Left ventricle myocardium superior (tissue), 1 donor: ENCODE measurements around the gene OR2T1. TPM values are rescaled to one million over a fixed set of nuclear protein-coding genes. Genes with fewer than 3 reads are reported as not detected.
"Not testable (repeated sequence)": the region's sequence is repeated elsewhere in the genome, so short reads cannot be mapped to it uniquely, and the experiment has no call there.

Source experiments
- ATAC-seq: fragments of 200-7000 bp; cut with Tn5 transposase; one replicate; pipeline ENCODE4 v1.9.1; 2020; ENCODE audit warnings: mild to moderate bottlenecking, moderate library complexity
- DNase-seq: peaks from one replicate; pipeline ENCODE4 v3.0.0-alpha.2; 2020
- intact Hi-C: fragments of 100-400 bp; cut with micrococcal nuclease; formaldehyde crosslinking; loops from one replicate; pipeline ENCODE4 v1.11.0; 2022
- total RNA-seq: library from RNA; stranded (reverse); fragmentation: NEBNext Ultra II Directional; extraction: Animal tissue kit (Norgen Biotek cat#: 25700); gene quantifications from one replicate; pipeline ENCODE4 v1.2.1, GENCODE V29; 2021
- donor health status: DM: no; HTN: yes; CAD: no; lungs with severe emphysema.

OR2T1 gene
- total RNA-seq, 1 donor from 2014 or later: not detected

DNA sequence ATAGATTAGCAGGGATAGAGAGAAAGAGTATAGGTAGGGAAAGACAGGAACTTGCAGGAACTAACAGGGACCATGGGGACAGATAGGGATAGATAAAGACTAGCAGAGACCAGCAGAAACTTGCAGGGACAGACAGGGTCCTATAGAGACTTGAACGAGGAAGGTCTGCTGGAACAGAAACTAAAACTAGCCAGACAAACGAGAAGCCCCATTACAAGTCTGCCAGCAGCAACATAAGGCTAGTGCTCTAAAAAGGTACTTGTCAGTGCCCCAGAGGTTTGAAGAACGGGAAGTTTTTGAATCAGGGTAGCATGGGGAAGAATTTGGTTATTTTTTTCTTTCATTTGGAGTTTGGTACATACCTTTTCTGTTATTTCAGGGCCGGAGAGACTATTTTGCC is 29.4 kb downstream of the OR2T1 start:
- ATAC-seq, DNase-seq, intact Hi-C loops: not testable (repeated sequence)

DNA sequence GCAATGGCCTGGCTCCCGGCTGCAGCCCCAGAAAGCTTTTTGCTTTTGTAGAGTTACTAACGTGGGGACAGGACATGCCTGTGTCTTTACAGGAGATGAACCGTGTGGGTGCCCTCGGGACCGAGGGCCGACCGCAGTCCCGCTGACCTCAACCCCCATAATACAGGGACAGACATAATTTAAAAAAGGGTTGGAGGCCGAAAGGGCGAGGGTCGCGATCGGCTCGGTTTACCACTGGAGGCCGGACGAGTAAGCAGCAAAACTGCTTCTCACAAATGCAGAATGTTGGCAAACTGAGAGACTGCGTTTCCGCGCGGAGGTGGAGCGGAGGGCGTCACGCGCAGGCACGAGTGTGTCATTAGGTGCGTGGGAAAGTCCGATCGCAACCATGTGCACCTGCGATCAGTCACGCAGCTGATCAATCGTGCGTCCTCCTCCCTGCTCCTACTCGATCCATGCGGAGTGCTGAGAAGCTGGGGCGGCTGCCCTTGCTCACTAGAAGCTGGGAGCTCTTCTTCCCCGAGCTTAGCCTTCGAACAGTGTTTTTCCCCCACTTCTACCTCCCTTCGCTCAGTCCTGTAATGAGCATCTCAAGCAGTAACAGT is 31.1 kb downstream of the OR2T1 start:
- intact Hi-C loops, DNase-seq, ATAC-seq: not testable (repeated sequence)

DNA sequence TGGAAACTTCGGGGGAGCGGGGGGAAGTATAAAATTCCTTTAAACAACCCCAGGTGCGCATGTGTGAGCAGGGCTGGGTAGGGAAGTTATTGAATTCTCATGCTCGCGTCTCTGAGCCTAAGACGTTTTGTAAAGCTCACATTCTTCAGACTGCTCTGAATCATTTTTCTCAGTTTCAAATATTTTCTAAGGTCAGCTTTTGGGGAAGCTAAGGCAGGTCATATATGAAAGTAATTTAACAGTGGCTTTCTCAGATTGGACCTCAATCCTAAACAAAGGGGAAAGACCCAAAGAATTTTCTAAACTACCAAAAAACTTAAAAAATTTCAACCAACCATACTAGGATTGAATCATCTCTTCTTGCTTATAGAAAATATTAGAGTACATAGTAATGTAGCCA is 32.1 kb downstream of the OR2T1 start:
- intact Hi-C loops, ATAC-seq, DNase-seq: not testable (repeated sequence)

DNA sequence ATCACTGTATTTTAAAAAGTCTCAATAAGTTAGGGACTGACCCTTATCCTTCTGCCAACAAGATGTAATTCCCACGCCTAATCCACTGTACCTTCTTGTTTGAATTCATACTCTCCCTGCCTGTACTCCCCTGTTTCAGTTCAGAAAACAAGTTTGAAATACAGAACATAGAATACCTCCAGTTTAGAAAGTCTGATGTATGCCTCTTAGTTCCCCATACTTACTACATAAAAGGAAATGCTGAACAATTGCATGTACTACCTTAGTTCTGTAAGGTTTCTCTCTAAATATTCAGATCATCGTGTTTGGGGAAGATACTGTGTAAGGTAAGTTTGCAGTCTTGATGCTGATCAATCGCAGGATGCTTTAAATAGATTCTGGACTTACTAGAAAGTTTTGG is 33.5 kb downstream of the OR2T1 start:
- DNase-seq, intact Hi-C loops, ATAC-seq: not testable (repeated sequence)

DNA sequence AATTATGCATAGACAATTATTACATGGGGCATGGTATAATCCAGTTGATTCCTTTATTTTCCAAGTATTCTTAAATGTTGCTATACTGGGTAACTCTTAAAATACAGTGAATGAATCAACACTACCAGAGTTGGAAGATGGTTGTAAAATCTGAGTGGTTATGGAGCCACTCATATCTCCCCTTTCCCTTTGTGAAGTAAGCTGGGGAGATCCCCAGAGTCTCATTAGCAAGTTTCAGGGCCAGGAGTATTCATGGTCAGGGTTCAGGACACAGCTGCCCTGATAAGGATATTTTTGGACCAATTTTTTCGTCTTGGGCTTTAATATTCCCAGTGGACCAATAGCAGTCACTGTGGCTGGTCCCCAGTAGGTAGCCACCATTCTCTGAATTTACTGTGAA is 35.8 kb downstream of the OR2T1 start:
- DNase-seq, ATAC-seq, intact Hi-C loops: not testable (repeated sequence)

DNA sequence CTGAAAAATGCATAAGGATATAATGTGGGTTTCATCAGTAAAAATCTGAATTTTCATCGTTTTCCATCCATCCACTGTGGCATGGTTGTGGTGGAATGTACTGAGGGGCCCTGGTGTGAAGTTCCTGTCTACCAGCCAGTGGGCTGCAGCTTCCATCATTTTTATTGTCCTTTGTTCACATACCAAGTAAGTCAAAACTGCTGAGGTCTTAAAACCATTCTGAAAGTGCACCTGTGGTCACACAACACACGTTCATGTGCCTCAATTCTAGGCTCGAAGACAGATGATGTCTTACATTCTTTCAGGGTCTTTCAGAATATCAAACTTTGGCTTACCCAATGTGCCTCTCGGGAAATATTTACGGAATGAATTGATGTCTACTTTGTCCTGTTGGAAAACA is 36.4 kb downstream of the OR2T1 start:
- ATAC-seq, DNase-seq, intact Hi-C loops: not testable (repeated sequence)

DNA sequence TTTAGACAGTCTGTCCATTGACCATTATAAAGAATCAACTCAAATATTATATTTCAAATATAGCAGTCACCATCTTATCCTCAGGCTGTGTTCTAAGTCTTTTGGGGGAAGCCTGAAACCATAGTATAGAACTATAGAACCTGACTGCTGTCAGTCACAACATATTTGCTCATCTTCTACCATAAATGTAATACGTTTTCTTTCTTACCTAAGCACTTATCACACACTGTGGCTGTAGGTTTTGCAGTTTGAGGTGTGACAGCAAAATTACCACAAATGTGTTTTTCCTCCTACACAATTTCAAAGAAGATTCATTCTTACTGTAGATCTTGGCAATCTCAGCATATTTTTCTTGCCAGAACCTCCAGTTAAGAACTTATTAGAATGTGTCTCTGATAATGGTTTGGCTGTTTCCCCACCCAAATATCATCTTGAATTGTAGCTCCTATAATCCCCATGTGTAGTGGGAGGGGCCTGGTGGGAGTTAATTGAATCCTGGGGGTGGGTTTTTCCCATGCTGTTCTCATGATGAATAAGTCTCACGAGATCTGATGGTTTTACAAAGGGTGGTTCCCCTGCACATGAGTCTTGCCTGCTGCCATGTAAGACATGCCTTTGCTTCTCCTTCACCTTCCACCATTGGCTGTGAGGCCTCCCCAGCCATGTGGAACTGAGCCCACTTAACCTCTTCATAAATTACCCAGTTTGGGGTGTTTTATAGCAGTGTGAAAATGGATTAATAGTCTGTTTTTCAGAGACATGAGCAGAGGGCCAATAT is 39.8 kb downstream of the OR2T1 start:
- intact Hi-C loops, DNase-seq, ATAC-seq: not testable (repeated sequence)

DNA sequence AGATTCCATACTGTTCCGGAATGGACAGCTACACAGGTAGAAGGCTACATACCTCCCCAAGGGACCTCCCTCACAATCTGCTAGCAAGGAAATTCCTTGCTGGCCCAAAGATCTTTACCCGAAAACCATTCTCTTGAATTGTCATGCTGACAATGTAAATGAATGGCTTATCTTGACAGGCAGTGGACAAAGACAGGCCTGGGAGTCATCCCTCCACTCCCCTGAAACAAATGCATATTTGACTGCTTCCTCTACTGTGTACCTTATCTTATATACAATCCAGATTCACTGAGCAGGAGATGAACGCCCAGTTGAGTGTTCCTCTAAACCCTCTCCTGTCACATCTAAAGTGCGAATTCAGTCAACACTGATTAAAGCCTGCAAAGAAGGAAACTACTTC is 41.8 kb downstream of the OR2T1 start:
- ATAC-seq, intact Hi-C loops, DNase-seq: not testable (repeated sequence)

DNA sequence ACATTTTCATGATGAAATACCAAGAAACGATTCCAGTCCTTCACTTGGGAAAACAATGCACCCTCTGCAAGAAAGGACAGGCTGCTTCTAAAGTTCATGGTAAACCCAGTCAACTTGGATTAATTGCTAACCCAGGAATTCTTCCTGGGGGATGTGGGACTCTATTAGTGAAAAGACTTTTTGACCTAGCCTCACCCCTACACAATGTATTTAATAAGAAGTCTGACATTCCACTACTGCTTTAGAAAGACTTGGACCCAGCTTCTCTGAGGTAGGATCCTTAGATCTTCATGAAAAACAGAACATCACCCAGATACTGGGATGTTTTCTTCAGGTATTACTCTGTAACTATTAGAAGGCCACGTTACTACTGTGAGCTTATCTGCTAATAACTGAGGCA is 42.6 kb downstream of the OR2T1 start, which contains the start of gene OR2T2:
TSS of gene OR2T2 (plus strand) at position 239 of the 400 bp plus-strand sequence. CDS start 7,161 bp downstream, outside the sequence.
- DNase-seq, intact Hi-C loops, ATAC-seq: not testable (repeated sequence)

DNA sequence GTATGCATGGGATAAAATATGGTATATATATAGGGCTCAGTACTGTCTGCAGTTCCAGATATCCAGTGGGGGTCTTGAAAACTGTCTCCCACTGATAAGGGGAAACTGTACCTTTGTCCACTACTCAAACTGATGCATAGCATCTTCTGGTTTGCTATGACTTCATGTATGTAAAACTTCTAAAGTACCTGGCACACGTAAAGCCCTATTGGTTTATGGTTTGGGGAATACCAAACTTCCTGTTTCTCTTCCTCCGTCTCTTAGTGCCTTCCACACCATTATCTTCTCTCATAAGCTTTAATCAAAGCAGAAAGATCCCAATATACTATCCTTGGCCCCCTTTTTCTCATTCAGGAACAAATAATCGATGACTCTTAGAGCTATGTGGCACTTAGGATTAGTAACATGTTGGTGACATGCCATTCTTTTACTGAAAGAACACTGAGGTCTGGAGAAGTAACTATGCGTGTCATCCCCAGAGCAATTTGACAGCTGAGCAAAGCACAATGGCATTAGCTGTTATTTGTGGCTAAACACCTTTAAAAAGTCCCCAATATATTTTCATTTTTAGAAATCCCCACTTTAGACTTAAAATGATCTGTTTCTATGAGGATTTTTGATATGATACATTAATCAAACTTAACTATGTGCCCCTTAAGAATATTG is 45.7 kb downstream of the OR2T1 start:
- intact Hi-C loops, ATAC-seq, DNase-seq: not testable (repeated sequence)

DNA sequence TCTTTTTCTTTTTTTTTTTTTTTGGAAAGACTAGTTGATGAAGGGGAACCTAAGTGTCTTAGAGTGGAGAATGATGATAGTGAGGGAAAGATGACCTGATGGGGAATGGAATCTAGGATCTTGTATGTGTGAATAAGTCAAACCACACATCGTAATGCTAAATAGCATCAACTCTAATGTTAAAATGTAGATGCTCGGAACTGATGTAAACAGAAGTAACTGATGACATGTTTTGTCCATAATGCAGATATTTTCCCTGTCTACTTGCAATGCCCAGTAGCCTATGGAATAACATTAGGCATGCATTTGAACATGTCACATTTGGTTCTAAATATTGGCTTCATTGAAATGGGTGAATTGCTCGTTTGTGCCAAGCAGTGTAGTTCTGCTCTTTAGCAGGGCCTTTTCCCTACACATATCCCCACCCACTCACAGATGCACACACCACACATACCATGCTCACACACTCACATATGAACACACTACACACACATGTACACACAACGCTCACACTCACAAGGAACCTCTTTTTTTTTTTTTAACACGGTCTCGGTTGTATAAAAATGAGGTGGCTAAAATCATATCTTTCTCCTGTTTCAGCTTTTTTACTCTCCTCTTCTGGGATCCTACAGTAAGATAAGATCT is 47.1 kb downstream of the OR2T1 start:
- DNase-seq, intact Hi-C loops, ATAC-seq: not testable (repeated sequence)

DNA sequence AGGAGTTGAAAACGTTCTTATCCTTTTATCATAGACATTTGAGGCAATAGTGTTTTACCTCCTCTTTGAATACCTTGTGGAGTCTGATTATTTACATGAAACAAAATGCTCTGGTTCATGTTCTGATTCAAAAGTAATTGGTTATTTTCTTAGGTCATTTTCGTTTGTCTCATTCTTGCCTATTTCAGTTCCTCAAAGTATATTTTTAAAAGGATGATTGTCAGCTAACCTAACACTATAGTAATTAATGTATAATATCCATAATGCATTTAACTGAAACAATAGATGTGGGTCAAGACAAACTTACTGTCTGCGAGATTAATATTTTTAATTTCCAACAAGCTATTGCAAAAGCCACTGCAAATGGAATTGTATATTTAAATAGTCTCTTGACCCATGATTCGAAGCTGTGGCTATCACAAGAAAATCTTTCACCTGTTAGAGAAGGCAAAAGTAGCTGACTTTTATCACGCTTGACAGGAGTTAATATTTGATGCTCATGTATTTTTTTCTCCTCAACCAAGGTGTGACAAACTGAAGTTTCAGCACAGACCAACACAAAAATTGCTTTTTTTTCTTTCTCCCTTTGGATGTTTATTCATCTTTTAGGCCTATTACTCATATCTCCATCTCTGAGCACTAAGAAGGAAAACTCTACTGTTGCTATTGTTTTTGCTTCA is 47.8 kb downstream of the OR2T1 start:
- intact Hi-C loops, ATAC-seq: not testable (repeated sequence)

DNA sequence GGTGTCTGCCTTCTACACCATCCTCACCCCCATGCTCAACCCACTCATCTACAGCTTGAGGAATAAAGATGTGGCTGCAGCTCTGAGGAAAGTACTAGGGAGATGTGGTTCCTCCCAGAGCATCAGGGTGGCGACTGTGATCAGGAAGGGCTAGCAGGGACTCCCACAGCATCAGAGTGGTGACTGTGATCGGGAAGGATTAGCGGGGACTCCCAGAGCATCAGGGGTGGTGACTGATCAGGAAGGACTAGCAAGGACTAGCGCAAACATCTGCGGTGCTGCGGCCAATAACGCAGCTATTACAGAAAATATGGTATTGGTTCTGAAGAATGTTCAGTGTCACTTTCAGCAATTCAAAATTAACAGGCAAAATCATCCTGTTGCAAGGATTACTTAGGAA is 50.8 kb downstream of the OR2T1 start:
- DNase-seq, intact Hi-C loops, ATAC-seq: not testable (repeated sequence)

More for the DNA sequence above, 47.8 kb downstream of the OR2T1 start:
- not testable (repeated sequence) for DNase-seq

DNA sequence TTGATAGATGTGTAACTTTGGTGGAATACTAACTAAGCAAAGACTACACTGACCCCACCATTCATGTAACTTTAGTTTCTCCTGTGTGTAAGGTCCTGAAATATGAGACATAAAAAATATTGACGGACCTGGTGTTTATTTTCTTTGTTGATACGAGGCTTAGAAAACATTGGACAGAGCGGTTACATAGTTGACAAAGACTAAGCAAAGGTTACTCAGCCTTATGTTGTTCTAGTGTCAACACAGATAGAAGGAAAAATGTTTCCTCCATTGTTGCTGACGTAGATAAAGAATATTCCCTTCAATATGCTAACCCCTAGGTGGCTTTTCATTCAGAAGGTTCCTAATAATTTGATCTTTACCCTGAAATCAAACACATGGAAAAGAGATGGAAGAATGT is 52.2 kb downstream of the OR2T1 start:
- intact Hi-C loops, DNase-seq, ATAC-seq: not testable (repeated sequence)

DNA sequence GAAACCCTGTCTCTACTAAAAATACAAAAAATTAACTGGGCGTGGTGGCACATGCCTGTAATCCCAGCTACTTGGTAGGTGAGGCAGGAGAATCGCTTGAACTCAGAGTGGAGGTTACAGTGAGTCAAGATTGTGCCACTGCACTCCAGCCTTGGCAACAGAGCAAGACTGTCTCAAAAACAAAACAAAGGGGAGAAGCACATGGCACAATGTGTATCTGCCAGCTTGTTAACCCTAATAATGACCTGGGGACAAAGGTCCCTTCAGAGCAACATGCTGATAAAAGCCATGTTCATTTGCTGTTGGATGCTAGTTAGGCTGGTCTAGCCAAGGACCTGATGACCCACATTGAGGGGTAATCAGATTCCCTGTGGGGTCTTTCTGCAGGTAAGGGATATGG is 53.8 kb downstream of the OR2T1 start:
- ATAC-seq, DNase-seq, intact Hi-C loops: not testable (repeated sequence)
